ENCODE measurements around the gene CACNA1C.

CACNA1C gene

DNA sequence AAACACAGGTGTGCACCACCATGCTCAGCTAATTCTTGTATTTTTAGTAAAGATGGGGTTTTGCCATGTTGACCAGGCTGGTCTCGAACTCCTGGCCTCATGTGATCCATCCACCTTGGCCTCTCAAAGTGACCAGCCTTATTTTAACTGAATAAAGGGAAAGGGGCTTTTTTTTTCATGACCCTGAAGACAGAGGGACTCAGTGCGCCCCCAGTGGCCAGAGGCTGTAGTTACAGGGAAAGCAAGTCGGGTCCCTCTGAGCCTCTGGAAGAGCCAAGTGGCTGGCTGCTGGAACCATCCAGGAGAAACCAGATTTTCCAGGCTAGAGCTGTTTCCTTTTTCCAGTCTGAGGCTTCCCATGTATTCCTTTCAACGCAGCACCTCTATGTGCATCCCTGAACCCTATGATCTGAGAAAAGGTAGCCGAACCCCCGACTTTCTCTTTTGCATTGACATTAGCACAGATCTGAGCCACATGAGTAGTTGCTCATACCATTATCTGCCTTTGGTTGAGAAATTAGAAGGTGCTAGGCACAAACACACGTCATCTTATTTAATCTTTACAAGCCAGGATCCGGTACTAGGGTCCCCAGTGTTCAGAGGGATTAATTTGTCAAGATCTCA, 342.7 kb downstream of the CACNA1C start:
- TF ChIP-seq, protein P1, sequence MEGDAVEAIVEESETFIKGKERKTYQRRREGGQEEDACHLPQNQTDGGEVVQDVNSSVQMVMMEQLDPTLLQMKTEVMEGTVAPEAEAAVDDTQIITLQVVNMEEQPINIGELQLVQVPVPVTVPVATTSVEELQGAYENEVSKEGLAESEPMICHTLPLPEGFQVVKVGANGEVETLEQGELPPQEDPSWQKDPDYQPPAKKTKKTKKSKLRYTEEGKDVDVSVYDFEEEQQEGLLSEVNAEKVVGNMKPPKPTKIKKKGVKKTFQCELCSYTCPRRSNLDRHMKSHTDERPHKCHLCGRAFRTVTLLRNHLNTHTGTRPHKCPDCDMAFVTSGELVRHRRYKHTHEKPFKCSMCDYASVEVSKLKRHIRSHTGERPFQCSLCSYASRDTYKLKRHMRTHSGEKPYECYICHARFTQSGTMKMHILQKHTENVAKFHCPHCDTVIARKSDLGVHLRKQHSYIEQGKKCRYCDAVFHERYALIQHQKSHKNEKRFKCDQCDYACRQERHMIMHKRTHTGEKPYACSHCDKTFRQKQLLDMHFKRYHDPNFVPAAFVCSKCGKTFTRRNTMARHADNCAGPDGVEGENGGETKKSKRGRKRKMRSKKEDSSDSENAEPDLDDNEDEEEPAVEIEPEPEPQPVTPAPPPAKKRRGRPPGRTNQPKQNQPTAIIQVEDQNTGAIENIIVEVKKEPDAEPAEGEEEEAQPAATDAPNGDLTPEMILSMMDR (IDR thresholded peaks at IDR 0.05; ENCODE audit: low read depth, low read length) = peak; percentile 85
- TF ChIP-seq, protein P2, sequence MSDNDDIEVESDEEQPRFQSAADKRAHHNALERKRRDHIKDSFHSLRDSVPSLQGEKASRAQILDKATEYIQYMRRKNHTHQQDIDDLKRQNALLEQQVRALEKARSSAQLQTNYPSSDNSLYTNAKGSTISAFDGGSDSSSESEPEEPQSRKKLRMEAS (IDR thresholded peaks at IDR 0.05; ENCODE audit: low read depth, low read length) = no peak
- peak; percentile 48 for DNase-seq (ENCODE audit: low read depth)
- H3K4me3 ChIP-seq (ENCODE audit: low read depth, low read length) = no peak overlapping the region

DNA sequence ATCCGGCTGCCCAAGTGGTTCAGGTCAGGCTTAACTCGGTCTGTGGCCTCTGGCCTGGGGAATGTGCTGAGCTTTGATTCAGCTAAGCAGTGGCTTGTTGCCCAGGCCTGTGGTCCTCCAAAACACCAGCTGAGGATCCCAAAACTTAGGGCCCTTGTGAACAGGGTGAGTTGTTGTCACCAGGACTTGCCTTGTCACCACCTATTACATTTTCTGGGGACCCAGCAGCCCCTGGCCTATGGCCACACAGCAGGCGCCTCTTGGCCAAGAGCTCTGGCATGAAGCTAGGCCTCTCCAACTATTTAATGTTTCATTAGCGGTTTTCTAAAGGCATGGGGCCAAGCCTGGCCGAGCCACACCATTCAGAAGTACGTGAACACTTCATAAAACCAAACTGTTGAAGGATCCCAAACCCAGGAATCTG, 343.7 kb downstream of the CACNA1C start:
- H3K4me3 ChIP-seq (ENCODE audit: low read depth, low read length) = no peak overlapping the region
- no peak for DNase-seq (ENCODE audit: low read depth)
- TF ChIP-seq, protein P2 (IDR thresholded peaks at IDR 0.05; ENCODE audit: low read depth, low read length) = no peak
- TF ChIP-seq POLR2A (IDR thresholded peaks at IDR 0.05; ENCODE audit: extremely low read depth, insufficient read length) (no peak), MYC (IDR thresholded peaks at IDR 0.05; ENCODE audit: low read depth, low read length) (no peak)
- TF ChIP-seq, protein P1 (IDR thresholded peaks at IDR 0.05; ENCODE audit: low read depth, low read length) = no peak

DNA sequence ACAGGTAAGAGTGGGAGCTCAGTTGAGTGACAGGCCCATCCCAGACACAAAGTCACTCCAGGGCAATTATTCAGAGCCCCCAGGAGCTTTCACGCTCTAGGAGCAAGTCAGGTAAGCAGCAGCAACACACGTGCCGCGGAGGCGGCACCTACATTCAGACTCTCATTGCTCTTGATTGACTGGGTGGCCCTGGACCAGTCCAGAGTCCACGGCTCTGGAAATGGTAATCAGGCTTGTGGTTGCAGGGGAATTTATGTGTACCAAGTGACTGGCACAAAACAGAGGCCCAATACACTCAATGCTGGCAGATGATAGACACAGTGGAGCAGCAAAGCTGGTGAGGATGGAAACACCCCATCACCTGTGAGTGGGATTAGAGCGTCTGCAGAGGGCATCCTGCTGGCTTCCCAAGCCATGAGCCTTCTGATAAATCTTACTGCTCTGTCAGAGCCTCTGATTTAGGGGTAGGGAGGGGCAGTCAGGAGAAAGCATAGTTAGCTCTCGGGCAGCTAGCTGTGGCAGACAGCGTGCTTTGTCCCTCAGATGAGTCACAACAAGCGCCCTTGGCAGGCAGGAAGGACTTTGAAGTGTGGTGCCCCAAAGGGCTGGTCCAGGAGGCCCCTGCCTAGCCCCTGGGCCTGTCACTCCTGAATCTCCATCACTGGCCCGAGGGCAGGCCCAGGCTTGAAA, 344.7 kb downstream of the CACNA1C start:
- no peak for DNase-seq (ENCODE audit: low read depth)
- no peak overlapping the region for H3K4me3 ChIP-seq (ENCODE audit: low read depth, low read length)
- TF ChIP-seq, protein P1 (IDR thresholded peaks at IDR 0.05; ENCODE audit: low read depth, low read length) = no peak
- TF ChIP-seq, protein P2 (IDR thresholded peaks at IDR 0.05; ENCODE audit: low read depth, low read length) = no peak
- TF ChIP-seq MYC (IDR thresholded peaks at IDR 0.05; ENCODE audit: low read depth, low read length) = no peak
- TF ChIP-seq POLR2A (IDR thresholded peaks at IDR 0.05; ENCODE audit: extremely low read depth, insufficient read length) = no peak

DNA sequence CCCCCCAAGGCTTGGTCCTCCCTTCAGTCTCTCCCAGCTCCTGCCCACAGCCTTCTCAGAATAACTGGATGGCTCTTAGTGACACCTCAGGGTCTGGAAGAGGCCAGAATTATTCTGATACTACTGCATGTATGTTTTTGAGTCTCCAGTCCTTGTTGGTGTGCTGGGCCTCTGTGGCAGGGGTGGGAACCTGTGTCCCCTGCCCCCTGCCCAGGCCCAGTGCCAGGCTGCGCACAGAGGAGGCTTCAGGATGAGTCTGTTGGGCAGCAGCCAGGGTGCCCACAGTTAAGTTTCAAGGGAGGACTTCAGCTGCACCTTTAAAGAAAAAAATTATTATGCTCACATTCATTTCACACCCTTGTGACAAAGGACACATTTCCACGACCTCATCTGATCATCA, 348.3 kb downstream of the CACNA1C start:
- no peak for DNase-seq (ENCODE audit: low read depth)
- no peak for TF ChIP-seq MYC (IDR thresholded peaks at IDR 0.05; ENCODE audit: low read depth, low read length)
- TF ChIP-seq, protein P2 (IDR thresholded peaks at IDR 0.05; ENCODE audit: low read depth, low read length) = no peak
- no peak for TF ChIP-seq POLR2A (IDR thresholded peaks at IDR 0.05; ENCODE audit: extremely low read depth, insufficient read length)
- TF ChIP-seq, protein P1 (IDR thresholded peaks at IDR 0.05; ENCODE audit: low read depth, low read length) = no peak
- H3K4me3 ChIP-seq (ENCODE audit: low read depth, low read length) = no peak overlapping the region

DNA sequence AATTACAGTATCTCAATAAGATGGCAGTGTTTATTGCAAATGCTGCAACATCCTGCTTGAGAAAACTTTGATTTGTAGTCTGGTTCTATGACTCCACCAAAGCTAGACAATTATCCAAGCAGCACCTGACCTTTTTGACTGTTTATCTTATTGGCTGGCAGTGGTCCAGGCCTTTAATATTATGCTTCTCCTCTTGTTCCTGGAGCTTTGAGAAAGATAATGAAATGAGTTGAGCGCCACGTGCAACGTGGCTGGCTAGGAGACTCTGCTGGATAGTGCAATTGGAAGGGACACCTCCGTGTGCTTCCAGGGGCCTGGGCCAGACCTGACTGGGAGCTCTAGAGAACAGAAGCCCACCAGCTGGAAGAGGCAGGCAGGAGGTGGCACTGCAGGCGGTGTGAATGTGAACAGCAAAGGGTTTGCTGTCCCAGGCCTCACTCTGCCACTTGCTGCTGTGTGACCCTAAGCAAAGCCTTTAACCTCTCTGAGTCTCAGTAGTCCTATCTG, 349.3 kb downstream of the CACNA1C start:
- TF ChIP-seq, protein P1 (IDR thresholded peaks at IDR 0.05; ENCODE audit: low read depth, low read length) = no peak
- no peak for TF ChIP-seq MYC (IDR thresholded peaks at IDR 0.05; ENCODE audit: low read depth, low read length)
- TF ChIP-seq, protein P2 (IDR thresholded peaks at IDR 0.05; ENCODE audit: low read depth, low read length) = no peak
- no peak for TF ChIP-seq POLR2A (IDR thresholded peaks at IDR 0.05; ENCODE audit: extremely low read depth, insufficient read length)
- no peak for DNase-seq (ENCODE audit: low read depth)
- H3K4me3 ChIP-seq (ENCODE audit: low read depth, low read length) = no peak overlapping the region
